Ramos (cell line): ENCODE measurements around the gene ATP2C2.
"Not testable (repeated sequence)": the region's sequence is repeated elsewhere in the genome, so short reads cannot be mapped to it uniquely, and the experiment has no call there.

ENCODE experiments used
- in situ Hi-C: fragments of 300-500 bp; cut with MboI; formaldehyde crosslinking; loops from one replicate; pipeline ENCODE4 v1.14.3; 2022; ENCODE audit warnings: low sequenced_read_pairs; ENCODE audit not compliant: unreplicated experiment

The ATP2C2 gene

GRCh38 chr16:84391151-84392030, 23.1 kb downstream of the ATP2C2 start:
- in situ Hi-C loops, result no loop called here

GRCh38 chr16:84392031-84392360, 23.7 kb downstream of the ATP2C2 start:
- in situ Hi-C loops, result no loop called here

DNA sequence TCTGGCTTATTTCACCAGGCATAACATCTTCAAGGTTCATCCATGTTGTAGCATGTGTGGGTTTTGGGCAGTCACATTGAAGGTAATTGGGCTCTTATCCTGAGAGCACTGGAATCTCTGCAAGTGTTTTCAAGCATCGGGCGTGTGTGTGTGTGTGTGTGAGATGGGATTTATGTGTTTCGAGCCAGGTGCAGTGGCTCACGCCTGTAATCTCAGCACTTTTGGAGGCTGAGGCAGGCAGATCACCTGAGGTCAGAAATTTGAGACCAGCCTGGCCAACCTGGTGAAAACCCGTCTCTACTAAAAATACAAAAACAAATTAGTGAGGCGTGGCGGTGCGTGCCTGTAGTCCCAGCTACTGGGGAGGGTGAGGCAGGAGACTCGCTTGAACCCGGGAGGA, 27.7 kb downstream of the ATP2C2 start:
- in situ Hi-C loops, result not testable (repeated sequence)

- in situ Hi-C loops, result no loop called here
Observed at GRCh38 chr16:84396537-84397008, 28.2 kb downstream of the ATP2C2 start.

DNA sequence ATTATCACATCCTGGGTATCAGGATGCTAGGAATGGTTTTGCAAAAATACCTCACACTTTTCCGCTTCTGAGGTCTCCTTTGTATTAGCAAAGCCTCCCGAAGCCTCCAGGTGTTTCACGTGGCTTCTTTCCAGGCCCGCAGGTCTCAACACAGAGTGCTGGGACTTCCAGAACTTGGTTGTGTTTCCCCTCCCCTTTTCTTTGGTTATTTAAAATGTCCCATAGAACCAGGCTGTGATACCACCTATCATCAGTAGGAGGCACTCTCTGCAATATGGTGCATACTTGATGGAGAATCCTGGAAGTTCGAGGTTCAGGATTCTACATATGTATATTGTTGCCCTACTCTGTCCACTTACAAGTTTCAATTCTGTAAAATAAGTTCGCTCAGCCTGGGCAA, 28.8 kb downstream of the ATP2C2 start:
- in situ Hi-C loops, result no loop called here

GRCh38 chr16:84398701-84399100, 30.4 kb downstream of the ATP2C2 start:
- in situ Hi-C loops, result no loop called here

DNA sequence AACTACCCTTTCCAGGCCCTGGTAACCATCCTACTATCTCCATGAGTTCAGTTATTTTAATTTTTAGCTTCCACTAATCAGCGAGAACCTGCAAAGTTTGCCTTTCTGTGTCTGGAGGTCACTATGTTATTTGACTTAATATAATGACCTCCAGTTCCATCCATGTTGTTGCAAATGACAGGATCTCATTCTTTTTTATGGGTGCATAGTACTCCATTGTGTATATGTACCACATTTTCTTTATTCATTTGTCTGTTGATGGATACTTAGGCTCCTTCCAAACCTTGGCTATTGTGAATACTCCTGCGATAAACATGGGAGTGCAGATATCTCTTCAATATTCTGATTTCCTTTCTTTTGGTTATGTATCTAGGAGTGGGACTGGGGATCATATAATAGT, 31.6 kb downstream of the ATP2C2 start:
- in situ Hi-C loops, result not testable (repeated sequence)

DNA sequence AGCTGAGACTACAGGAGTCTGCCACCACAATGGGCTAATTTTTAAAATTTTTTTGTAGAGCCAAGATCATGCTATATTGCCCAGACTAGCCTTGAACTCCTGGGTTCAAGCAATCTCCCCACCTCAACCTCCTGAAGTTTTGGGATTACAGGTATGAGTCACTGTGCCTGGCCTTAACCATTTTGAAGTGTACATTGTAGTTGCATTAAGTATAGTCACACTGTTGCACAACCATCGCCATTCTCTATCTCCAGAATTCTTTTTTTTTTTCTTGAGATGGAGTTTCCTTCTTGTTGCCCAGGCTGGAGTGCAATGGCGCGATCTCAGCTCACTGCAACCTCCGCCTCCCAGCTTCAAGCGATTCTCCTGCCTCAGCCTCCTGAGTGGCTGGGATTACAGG, 35.1 kb downstream of the ATP2C2 start:
- in situ Hi-C loops, result not testable (repeated sequence)

DNA sequence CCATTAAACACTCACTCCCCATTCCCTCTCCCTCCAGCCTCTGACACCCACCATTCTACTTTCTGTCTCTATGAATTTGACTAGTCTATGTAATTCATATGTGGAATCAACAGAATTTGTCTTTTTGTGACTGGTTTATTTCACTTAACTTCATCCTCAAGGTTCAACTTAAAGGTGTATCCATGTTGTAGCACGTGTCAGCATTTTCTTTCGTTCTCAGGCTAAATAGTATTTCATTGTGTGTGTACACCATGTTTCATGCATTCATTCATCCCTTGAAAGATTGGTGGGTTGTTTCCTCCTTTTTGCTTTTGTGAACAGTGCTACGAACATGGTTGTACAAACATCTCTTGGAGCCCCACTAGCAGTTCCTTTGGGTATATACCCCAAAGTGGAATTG, 36.0 kb downstream of the ATP2C2 start:
- in situ Hi-C loops, result no loop called here

- in situ Hi-C loops, result no loop called here
Observed at GRCh38 chr16:84404936-84405639, 36.8 kb downstream of the ATP2C2 start.

GRCh38 chr16:84406006-84406963, 37.9 kb downstream of the ATP2C2 start:
- in situ Hi-C loops, result no loop called here

- in situ Hi-C loops, result no loop called here
Observed at GRCh38 chr16:84407588-84408313, 39.4 kb downstream of the ATP2C2 start.

- in situ Hi-C loops, result no loop called here
Observed at GRCh38 chr16:84408314-84408690, 40.0 kb downstream of the ATP2C2 start.

GRCh38 chr16:84408856-84409255, 40.5 kb downstream of the ATP2C2 start:
- in situ Hi-C loops, result no loop called here

DNA sequence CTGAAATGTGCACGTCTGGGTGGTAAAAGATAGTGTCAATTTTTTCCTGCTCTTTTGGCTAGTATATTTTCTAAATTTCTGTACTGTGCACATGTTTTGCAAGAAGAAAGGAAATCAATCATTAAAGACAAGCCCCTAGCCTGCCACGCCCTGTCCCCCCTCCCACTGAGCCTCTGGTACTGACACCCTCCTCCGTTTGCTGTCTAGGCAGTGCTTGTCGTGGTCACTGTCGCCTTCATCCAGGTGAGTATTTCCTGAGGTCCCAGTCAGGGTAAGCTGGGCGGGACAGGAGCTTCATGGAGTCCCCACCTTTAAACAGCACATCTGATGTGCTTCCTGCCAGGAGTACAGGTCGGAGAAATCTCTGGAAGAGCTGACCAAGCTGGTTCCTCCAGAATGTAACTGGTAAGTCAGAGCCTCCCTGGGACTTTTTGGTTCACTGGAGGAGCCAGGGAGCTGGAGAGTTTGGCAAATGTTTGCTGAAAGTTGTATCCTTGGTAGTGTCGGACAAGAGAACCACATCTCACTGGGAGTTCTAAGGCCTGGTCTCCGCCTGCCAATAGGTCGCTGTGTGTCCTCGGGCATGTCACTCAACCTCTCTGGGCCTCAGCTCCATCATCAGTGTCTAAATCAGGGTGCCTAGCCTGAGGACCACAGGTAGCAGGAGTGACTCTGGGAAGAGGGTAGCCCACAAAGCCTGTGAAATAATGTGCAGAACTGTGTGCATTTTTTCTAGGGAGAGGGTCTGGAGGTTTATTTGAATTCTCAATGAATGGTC, 42.2 kb downstream of the ATP2C2 start:
- in situ Hi-C loops, result no loop called here

GRCh38 chr16:84411768-84412167, 43.4 kb downstream of the ATP2C2 start:
- in situ Hi-C loops, result no loop called here

GRCh38 chr16:84412262-84412661, 43.9 kb downstream of the ATP2C2 start:
- in situ Hi-C loops, result no loop called here

DNA sequence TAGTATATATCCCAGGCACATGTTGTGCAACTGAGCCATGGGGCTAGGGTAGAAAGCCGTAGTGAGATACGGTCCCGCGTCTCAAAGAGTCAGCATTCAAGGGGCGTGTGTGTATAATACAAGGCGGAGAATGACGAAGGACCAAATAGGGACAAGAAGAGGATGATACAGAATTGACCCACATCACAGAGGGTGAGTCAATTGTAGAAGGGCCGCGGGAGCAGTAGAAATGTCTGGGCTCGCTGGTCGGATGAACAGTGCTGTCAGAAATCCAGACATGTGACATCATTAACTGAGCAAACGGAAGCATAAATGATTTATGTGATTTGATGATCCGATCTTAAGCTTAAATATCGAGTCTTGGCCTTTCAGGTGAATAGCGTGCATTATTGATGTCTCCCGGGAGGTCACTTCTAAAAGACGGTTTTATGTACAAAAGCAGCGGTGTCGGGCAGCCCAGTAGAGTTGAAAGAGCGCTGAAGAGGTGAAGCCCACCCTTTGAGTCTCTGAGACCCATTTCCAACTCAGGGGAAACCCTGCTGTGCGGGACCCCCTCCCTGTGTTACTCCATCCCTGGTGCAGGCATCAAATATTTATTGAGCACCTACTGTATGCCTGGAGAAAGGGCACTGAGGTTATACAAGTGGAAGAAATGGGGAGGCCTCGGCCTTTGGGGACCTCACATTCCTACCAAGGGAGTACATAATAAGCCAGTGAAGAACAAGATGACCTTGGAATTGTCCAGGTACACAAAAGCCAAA, 45.1 kb downstream of the ATP2C2 start:
- in situ Hi-C loops, result no loop called here
